ENCODE measurements around the gene ELOB.
"Not testable (repeated sequence)": the region's sequence is repeated elsewhere in the genome, so short reads cannot be mapped to it uniquely, and the experiment has no call there.

Gene ELOB

GRCh38 chr16:2744711-2745110, 32.4 kb downstream of the ELOB start:
- DNase-seq: no peak

- no peak for DNase-seq
These were observed 33.9 kb downstream of the ELOB start for GRCh38 chr16:2743007-2743810.

- DNase-seq: no peak
These were observed 34.6 kb downstream of the ELOB start for GRCh38 chr16:2742323-2743006.

GRCh38 chr16:2741168-2741567, 35.9 kb downstream of the ELOB start:
- no peak for DNase-seq

GRCh38 chr16:2740476-2740875, 36.6 kb downstream of the ELOB start:
- no peak for DNase-seq

- DNase-seq: no peak
These were observed 37.3 kb downstream of the ELOB start for GRCh38 chr16:2739625-2740430.

GRCh38 chr16:2738615-2739014, 38.5 kb downstream of the ELOB start:
- no peak for DNase-seq

- DNase-seq: no peak
These were observed 39.1 kb downstream of the ELOB start for GRCh38 chr16:2737895-2738418.

GRCh38 chr16:2737238-2737605, 39.9 kb downstream of the ELOB start:
- no peak for DNase-seq

GRCh38 chr16:2736476-2737237, 40.4 kb downstream of the ELOB start:
- no peak for DNase-seq

GRCh38 chr16:2734844-2735515, 42.1 kb downstream of the ELOB start:
- DNase-seq: no peak

GRCh38 chr16:2728034-2728433, 49.0 kb downstream of the ELOB start:
- no peak for DNase-seq

- no peak for DNase-seq
These were observed 50.2 kb downstream of the ELOB start for GRCh38 chr16:2726923-2727322.

GRCh38 chr16:2724816-2725348, 52.2 kb downstream of the ELOB start:
- no peak for DNase-seq

- no peak for DNase-seq
These were observed 52.9 kb downstream of the ELOB start for GRCh38 chr16:2724088-2724676.

- DNase-seq: not testable (repeated sequence)
These were observed 55.4 kb downstream of the ELOB start for GRCh38 chr16:2721634-2722173.
